ENCODE data around the gene AIM2.

DNA sequence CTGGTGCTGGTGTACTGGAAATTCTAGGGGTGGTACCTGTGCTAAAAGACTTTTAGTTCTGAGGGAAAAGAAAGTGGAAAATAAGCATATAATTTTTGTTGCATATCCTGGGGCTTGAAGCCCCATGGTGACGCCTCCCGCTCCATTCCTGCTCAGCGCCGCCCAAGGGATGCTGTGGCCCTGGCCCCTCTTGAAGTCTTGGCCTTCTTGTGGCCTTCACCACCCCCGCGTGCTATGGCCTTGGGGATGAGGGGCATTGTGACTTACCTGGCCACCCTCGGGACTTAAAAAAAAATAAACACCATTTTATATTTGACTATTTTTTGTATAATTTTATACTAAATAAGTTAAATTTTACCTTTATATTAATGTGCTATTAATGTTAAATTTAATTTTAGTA is 51.5 kb downstream of the AIM2 start:
- TF ChIP-seq, protein P1, sequence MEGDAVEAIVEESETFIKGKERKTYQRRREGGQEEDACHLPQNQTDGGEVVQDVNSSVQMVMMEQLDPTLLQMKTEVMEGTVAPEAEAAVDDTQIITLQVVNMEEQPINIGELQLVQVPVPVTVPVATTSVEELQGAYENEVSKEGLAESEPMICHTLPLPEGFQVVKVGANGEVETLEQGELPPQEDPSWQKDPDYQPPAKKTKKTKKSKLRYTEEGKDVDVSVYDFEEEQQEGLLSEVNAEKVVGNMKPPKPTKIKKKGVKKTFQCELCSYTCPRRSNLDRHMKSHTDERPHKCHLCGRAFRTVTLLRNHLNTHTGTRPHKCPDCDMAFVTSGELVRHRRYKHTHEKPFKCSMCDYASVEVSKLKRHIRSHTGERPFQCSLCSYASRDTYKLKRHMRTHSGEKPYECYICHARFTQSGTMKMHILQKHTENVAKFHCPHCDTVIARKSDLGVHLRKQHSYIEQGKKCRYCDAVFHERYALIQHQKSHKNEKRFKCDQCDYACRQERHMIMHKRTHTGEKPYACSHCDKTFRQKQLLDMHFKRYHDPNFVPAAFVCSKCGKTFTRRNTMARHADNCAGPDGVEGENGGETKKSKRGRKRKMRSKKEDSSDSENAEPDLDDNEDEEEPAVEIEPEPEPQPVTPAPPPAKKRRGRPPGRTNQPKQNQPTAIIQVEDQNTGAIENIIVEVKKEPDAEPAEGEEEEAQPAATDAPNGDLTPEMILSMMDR (IDR thresholded peaks at IDR 0.05): no peak
- no peak for TF ChIP-seq POLR2A (IDR thresholded peaks at IDR 0.05)

All from prostate gland (tissue), 2 donors.